HG03469 (cell line): ENCODE results near the gene CACNA1B.
"Not testable (repeated sequence)": the region's sequence is repeated elsewhere in the genome, so short reads cannot be mapped to it uniquely, and the experiment has no call there.

Source experiments
- ATAC-seq: cut with Tn5 transposase; IDR thresholded peaks from one replicate; pipeline ENCODE4 v1.9.1; 2021; ENCODE audit warnings: mild to moderate bottlenecking, moderate library complexity, moderate number of reproducible peaks; ENCODE audit not compliant: unreplicated experiment

CACNA1B gene

GRCh38 chr9:137885121-137885520 is 7.5 kb downstream of the CACNA1B start:
- not testable (repeated sequence) for ATAC-seq

- ATAC-seq = not testable (repeated sequence)
Observed at GRCh38 chr9:137888621-137889020, 11.0 kb downstream of the CACNA1B start.

GRCh38 chr9:137889966-137890365 is 12.4 kb downstream of the CACNA1B start:
- ATAC-seq = not testable (repeated sequence)

- not testable (repeated sequence) for ATAC-seq
Observed at GRCh38 chr9:137890768-137891587, 13.4 kb downstream of the CACNA1B start.

GRCh38 chr9:137891588-137892423 is 14.2 kb downstream of the CACNA1B start:
- ATAC-seq = no peak

- ATAC-seq = no peak
Observed at GRCh38 chr9:137892424-137893191, 15.0 kb downstream of the CACNA1B start.

GRCh38 chr9:137893670-137894069 is 16.1 kb downstream of the CACNA1B start:
- no peak for ATAC-seq

GRCh38 chr9:137899551-137900360 is 22.2 kb downstream of the CACNA1B start:
- no peak for ATAC-seq

- ATAC-seq = no peak
Observed at GRCh38 chr9:137900584-137901310, 23.2 kb downstream of the CACNA1B start.

- no peak for ATAC-seq
Observed at GRCh38 chr9:137902646-137903045, 25.1 kb downstream of the CACNA1B start.

- no peak for ATAC-seq
Observed at GRCh38 chr9:137905740-137906139, 28.2 kb downstream of the CACNA1B start.

GRCh38 chr9:137907776-137908175 is 30.2 kb downstream of the CACNA1B start:
- no peak for ATAC-seq

- ATAC-seq = no peak
Observed at GRCh38 chr9:137912671-137913070, 35.1 kb downstream of the CACNA1B start.

- ATAC-seq = no peak
Observed at GRCh38 chr9:137913132-137913531, 35.5 kb downstream of the CACNA1B start.

GRCh38 chr9:137913771-137914767 is 36.5 kb downstream of the CACNA1B start:
- ATAC-seq = no peak

GRCh38 chr9:137916540-137916939 is 39.0 kb downstream of the CACNA1B start:
- no peak for ATAC-seq

GRCh38 chr9:137917116-137917515 is 39.5 kb downstream of the CACNA1B start:
- no peak for ATAC-seq

- no peak for ATAC-seq
Observed at GRCh38 chr9:137917795-137918194, 40.2 kb downstream of the CACNA1B start.
